Measurements from ENCODE around the gene NRIP1. TPM values are rescaled to one million over a fixed set of nuclear protein-coding genes. Genes with fewer than 3 reads are reported as not detected.

Gene NRIP1
- total and polyA plus RNA-seq, 10 of the 15 experiments (the other 5 are each of a cell fraction or from before 2014, with no cell fraction given) = 2.9 to 26.1 (median 9.3) TPM

GRCh38 chr21:14987370-14988170 lies 77.2 kb downstream of the NRIP1 start (continued):
- TF ChIP-seq ETV6 (conservative IDR thresholded peaks at IDR 0.05 in 1 of 2, IDR thresholded peaks at IDR 0.05 in 1 of 2; ENCODE audit: borderline replicate concordance in 1 of 2, low read depth in 1 of 2) (no peak), ZBED1 (IDR thresholded peaks at IDR 0.05; ENCODE audit: borderline replicate concordance) (no peak), CBX5 (IDR thresholded peaks at IDR 0.05; ENCODE audit: low read depth) (no peak), KAT2A (conservative IDR thresholded peaks at IDR 0.05; ENCODE audit: control insufficient read depth, low read depth, low read length) (no peak), SP1 (IDR thresholded peaks at IDR 0.05; ENCODE audit: low read depth, low read length) (no peak)
- TF ChIP-seq, protein P1, sequence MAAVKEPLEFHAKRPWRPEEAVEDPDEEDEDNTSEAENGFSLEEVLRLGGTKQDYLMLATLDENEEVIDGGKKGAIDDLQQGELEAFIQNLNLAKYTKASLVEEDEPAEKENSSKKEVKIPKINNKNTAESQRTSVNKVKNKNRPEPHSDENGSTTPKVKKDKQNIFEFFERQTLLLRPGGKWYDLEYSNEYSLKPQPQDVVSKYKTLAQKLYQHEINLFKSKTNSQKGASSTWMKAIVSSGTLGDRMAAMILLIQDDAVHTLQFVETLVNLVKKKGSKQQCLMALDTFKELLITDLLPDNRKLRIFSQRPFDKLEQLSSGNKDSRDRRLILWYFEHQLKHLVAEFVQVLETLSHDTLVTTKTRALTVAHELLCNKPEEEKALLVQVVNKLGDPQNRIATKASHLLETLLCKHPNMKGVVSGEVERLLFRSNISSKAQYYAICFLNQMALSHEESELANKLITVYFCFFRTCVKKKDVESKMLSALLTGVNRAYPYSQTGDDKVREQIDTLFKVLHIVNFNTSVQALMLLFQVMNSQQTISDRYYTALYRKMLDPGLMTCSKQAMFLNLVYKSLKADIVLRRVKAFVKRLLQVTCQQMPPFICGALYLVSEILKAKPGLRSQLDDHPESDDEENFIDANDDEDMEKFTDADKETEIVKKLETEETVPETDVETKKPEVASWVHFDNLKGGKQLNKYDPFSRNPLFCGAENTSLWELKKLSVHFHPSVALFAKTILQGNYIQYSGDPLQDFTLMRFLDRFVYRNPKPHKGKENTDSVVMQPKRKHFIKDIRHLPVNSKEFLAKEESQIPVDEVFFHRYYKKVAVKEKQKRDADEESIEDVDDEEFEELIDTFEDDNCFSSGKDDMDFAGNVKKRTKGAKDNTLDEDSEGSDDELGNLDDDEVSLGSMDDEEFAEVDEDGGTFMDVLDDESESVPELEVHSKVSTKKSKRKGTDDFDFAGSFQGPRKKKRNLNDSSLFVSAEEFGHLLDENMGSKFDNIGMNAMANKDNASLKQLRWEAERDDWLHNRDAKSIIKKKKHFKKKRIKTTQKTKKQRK (IDR thresholded peaks at IDR 0.05; ENCODE audit: low read depth, low read length) = no peak

DNA sequence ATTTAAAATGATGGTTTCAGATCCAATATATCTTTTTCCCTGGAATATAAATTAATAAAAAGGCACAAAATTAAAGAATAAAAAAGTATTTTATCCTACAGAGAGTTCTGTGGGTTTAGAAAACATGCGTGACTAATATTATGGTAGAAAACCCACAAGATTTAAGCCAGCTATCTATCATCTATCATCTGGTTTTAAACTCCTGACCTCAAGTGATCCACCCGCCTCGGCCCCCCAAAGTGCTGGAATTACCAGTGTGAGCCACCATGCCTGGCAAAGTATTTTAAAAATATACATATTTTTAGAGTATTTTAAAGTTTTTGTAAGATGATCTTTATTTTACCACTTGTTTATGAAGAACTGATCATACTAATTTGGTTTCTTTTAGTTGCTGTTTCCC lies 79.5 kb downstream of the NRIP1 start:
- H4K20me1 ChIP-seq (ENCODE audit: control insufficient read depth, insufficient read depth) = no peaks in the 10 kb centered on the region
- no peak overlapping the region for H3K9ac ChIP-seq (ENCODE audit: control insufficient read depth, insufficient read depth, low read length)
- ChIA-PET SMC1A (ENCODE audit: uncharacterized antibody, unreplicated experiment) (interaction anchor here (1.4 kb wide), 1 partner anchor 17 kb away, joined by 6 read pairs; no protein-coding TSS in a partner anchor), CTCF (no interaction called here), RAD21 (ENCODE audit: unreplicated experiment) (no interaction called here), POLR2A (no interaction called here)
- in situ Hi-C loops (cut with MboI) = no loop called here
- H3K79me2 ChIP-seq (ENCODE audit: control insufficient read depth, insufficient read depth, low read length) = no peaks in the 10 kb centered on the region
- WGBS (ENCODE audit: insufficient coverage, insufficient replicate concordance, low lambda C conversion rate, missing lambda C conversion rate) = 50% methylated on average over 3 of the region's 3 CpGs
- H2AFZ ChIP-seq (ENCODE audit: control insufficient read depth, low read depth, low read length) = no peak overlapping the region
- BruUV-seq (replicated peaks) = no TSS peak
- FAIRE-seq (no peak), ATAC-seq (no peak), DNase-seq (ENCODE audit: low read depth, low spot score) (no peak)
- intact Hi-C loops (cut with micrococcal nuclease; ENCODE audit: unreplicated experiment) = no loop called here
- no peak overlapping the region for H3K27ac ChIP-seq (ENCODE audit: control insufficient read depth, insufficient read depth)
- no peaks in the 10 kb centered on the region for H3K4me1 ChIP-seq (ENCODE audit: control insufficient read depth, insufficient read depth, low read length)
- H3K27me3 ChIP-seq (replicated peaks in 1 of 2; ENCODE audit: control insufficient read depth in 2 of 2, insufficient read depth in 2 of 2, low read length in 1 of 2) = no peaks in the 10 kb centered on the region
- H3K36me3 ChIP-seq (ENCODE audit: control insufficient read depth in 2 of 2, insufficient read depth in 2 of 2, low read length in 1 of 2) = peaks cover 0 to 3% of the 10 kb centered on the region in 2 experiments; a peak in 1 of 4 replicates
- no peaks in the 10 kb centered on the region for H3K9me3 ChIP-seq (replicated peaks; ENCODE audit: control insufficient read depth, insufficient read depth, low read length)
- H3K4me3 ChIP-seq = no peak overlapping the region
- no peak overlapping the region for H3K4me2 ChIP-seq (ENCODE audit: control insufficient read depth, insufficient read depth)
- TF ChIP-seq LARP7 (IDR thresholded peaks at IDR 0.05) (no peak), ZNF622 (IDR thresholded peaks at IDR 0.05) (no peak), FOXM1 (IDR thresholded peaks at IDR 0.05; ENCODE audit: low read depth, low read length) (no peak), SMC3 (IDR thresholded peaks at IDR 0.05; ENCODE audit: borderline replicate concordance, low read length) (no peak)
- TF ChIP-seq, protein P2, sequence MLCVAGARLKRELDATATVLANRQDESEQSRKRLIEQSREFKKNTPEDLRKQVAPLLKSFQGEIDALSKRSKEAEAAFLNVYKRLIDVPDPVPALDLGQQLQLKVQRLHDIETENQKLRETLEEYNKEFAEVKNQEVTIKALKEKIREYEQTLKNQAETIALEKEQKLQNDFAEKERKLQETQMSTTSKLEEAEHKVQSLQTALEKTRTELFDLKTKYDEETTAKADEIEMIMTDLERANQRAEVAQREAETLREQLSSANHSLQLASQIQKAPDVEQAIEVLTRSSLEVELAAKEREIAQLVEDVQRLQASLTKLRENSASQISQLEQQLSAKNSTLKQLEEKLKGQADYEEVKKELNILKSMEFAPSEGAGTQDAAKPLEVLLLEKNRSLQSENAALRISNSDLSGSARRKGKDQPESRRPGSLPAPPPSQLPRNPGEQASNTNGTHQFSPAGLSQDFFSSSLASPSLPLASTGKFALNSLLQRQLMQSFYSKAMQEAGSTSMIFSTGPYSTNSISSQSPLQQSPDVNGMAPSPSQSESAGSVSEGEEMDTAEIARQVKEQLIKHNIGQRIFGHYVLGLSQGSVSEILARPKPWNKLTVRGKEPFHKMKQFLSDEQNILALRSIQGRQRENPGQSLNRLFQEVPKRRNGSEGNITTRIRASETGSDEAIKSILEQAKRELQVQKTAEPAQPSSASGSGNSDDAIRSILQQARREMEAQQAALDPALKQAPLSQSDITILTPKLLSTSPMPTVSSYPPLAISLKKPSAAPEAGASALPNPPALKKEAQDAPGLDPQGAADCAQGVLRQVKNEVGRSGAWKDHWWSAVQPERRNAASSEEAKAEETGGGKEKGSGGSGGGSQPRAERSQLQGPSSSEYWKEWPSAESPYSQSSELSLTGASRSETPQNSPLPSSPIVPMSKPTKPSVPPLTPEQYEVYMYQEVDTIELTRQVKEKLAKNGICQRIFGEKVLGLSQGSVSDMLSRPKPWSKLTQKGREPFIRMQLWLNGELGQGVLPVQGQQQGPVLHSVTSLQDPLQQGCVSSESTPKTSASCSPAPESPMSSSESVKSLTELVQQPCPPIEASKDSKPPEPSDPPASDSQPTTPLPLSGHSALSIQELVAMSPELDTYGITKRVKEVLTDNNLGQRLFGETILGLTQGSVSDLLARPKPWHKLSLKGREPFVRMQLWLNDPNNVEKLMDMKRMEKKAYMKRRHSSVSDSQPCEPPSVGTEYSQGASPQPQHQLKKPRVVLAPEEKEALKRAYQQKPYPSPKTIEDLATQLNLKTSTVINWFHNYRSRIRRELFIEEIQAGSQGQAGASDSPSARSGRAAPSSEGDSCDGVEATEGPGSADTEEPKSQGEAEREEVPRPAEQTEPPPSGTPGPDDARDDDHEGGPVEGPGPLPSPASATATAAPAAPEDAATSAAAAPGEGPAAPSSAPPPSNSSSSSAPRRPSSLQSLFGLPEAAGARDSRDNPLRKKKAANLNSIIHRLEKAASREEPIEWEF (IDR thresholded peaks at IDR 0.05; ENCODE audit: insufficient replicate concordance, low read depth, low read length) = no peak

Measured in GM12878 (cell line).